ENCODE data around the gene GZMH.

The GZMH gene

DNA sequence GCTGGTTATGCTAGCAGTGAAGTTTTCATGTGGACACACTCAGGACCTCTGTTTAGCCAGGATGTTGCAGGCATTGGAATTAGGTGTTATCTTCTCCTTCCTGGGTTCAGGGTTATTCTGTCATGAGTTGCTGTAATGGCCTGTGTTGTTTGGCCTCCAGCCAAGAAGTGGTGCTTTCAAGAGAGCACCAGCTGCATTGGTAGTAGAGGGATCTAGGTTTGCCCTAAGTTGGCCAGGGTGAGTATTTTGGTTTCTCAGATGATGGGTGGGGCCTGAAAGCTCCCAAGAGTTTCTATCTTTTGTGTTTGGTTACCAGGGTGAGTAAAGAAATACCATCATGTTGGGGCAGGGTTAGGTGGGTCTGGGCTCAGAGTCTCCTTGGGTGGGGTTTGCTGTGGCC is 2.7 kb upstream of the GZMH start:
- no peak overlapping the region for H3K4me3 ChIP-seq (ENCODE audit: low read depth, low read length)
- TF ChIP-seq, protein P1, sequence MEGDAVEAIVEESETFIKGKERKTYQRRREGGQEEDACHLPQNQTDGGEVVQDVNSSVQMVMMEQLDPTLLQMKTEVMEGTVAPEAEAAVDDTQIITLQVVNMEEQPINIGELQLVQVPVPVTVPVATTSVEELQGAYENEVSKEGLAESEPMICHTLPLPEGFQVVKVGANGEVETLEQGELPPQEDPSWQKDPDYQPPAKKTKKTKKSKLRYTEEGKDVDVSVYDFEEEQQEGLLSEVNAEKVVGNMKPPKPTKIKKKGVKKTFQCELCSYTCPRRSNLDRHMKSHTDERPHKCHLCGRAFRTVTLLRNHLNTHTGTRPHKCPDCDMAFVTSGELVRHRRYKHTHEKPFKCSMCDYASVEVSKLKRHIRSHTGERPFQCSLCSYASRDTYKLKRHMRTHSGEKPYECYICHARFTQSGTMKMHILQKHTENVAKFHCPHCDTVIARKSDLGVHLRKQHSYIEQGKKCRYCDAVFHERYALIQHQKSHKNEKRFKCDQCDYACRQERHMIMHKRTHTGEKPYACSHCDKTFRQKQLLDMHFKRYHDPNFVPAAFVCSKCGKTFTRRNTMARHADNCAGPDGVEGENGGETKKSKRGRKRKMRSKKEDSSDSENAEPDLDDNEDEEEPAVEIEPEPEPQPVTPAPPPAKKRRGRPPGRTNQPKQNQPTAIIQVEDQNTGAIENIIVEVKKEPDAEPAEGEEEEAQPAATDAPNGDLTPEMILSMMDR (IDR thresholded peaks at IDR 0.05; ENCODE audit: low read depth, low read length) = no peak

DNA sequence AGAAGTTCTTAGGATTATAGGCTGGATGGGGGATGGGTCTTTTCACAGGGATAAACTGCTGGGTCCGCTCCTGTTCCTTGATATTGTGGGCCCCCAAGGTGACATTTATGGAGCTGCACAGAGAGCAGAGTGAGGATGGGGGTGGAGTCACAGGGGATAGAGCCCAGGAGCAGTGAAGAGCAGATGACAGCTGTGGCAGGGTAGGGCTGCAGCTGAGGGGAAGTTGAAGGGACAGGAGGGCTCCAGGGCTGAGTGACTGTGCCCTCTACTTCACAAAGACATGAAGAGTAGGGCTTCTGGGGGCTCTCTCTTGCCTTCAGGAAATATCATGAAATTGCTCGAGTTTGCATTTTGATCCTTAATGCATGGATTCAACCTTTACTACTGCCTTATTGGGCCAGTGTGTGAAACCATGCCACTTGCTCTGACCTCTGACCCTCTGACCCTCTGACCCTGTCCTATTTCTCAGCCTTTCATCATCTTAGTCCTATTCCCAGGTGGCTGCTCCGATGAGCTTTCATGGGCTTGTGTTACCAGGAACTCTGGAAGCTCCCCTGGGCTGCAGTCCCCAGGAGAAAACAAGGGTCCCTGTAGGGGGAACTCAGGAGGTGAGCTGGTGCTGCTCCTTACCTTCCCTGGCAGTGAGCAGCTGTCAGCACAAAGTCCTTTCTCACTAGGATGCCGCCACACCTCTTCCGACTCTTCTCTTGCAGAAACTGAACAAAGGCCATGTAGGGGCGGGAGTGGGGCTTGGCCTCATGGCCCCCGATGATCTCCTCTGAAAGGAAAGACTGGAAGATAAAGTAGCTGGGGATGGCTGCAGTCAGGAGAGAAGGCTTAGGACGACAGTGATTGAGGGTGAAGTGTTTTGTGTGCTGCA is 1.6 kb downstream of the GZMH start:
- TF ChIP-seq, protein P1 (IDR thresholded peaks at IDR 0.05; ENCODE audit: low read depth, low read length) = no peak
- no peak overlapping the region for H3K4me3 ChIP-seq (ENCODE audit: low read depth, low read length)

GRCh38 chr14:24607081-24607480 is 2.4 kb downstream of the GZMH start:
- TF ChIP-seq, protein P1 (IDR thresholded peaks at IDR 0.05; ENCODE audit: low read depth, low read length) = no peak
- H3K4me3 ChIP-seq (ENCODE audit: low read depth, low read length) = no peak overlapping the region

GRCh38 chr14:24606297-24606696 is 3.2 kb downstream of the GZMH start:
- TF ChIP-seq, protein P1 (IDR thresholded peaks at IDR 0.05; ENCODE audit: low read depth, low read length) = no peak
- no peak overlapping the region for H3K4me3 ChIP-seq (ENCODE audit: low read depth, low read length)

DNA sequence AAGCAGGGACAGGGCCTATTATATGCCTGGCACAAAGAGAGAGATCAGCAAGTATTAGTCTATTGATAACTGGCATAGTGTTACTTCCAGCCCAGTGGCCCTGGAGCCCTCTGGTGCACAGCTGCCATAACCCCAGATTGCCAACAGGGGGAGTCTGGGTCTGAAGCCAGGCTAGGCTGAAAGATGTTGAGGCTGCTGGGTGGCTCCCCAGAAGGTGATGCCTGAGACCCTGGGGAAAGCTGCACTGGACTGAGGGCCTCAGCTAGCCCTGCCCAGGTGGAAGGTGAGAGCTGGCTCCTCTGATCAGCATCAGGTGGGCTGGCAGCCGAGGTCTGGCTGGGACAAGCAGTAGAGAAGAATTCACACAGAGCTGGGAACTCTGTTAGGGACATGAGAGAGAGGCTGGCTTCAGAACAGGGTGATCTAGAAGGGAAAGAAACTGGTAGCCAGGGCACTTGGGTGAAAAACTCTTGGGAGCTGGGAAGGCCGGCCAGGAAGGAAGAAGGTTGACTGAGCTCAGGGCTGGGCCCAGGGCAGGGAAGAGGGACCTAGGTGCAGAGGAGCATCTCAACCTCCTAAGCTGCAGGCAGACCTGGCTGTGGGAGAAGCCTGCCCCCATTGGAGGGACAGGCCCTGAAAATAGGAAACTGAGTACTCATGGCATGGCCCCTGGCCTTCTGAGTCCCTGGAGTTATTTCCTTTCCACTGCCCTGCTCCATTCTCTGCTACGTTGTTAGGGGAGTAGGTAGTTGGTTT is 3.9 kb downstream of the GZMH start:
- TF ChIP-seq, protein P1 (IDR thresholded peaks at IDR 0.05; ENCODE audit: low read depth, low read length) = peak; percentile 47

GRCh38 chr14:24597403-24597802 is 12.1 kb downstream of the GZMH start:
- no peak overlapping the region for H3K4me3 ChIP-seq (ENCODE audit: low read depth, low read length)
- TF ChIP-seq, protein P1 (IDR thresholded peaks at IDR 0.05; ENCODE audit: low read depth, low read length) = no peak

More for the DNA sequence above, 3.9 kb downstream of the GZMH start:
- H3K4me3 ChIP-seq (ENCODE audit: low read depth, low read length) = no peak overlapping the region

Measured in WI38 (cell line).